ENCODE measurements around the gene HECW1.

The HECW1 gene

GRCh38 chr7:43487731-43488073 lies 375.3 kb downstream of the HECW1 start:
- no peak overlapping the region for H3K4me3 ChIP-seq (ENCODE audit: low read depth, low read length)

DNA sequence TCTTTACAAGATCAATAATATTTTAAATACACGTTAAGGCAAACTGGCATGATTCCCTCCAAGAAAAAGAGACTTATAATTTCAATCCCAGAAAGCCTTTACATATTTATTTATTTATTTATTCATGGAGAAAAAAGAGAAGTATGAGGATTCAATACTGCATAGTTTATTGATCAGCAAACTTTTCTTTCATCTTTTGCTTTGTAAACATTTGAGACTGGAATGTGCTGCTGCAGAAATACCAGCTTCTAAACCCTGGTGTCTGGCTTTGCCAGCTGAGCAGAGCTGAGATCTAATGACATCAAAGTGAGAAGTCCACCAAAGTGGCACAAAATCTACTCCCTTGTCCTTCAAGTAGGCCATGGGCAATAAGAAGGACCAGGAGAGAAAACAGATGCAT lies 376.8 kb downstream of the HECW1 start:
- H3K4me3 ChIP-seq (ENCODE audit: low read depth, low read length): no peak overlapping the region

DNA sequence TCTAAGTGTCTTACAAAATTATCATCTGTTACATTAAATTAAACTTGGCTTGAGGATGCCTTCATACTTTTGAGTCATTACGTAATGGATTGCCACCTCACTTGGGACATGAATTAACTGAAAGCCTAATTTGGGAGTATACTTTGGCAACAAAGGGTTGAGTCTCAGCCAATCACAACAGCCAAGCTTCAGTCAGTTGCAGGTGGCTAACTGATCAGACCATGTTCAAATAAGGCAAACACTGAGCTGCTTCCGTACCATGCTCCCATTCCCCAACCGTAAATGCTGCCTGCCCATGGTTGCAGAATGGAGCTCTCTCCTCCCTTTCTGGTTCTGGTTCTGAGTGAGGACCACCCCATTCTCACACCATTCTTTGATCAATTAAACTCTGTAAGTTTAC lies 377.6 kb downstream of the HECW1 start:
- no peak overlapping the region for H3K4me3 ChIP-seq (ENCODE audit: low read depth, low read length)

- no peak overlapping the region for H3K4me3 ChIP-seq (ENCODE audit: low read depth, low read length)
Observed at GRCh38 chr7:43491123-43491522, 378.7 kb downstream of the HECW1 start.

DNA sequence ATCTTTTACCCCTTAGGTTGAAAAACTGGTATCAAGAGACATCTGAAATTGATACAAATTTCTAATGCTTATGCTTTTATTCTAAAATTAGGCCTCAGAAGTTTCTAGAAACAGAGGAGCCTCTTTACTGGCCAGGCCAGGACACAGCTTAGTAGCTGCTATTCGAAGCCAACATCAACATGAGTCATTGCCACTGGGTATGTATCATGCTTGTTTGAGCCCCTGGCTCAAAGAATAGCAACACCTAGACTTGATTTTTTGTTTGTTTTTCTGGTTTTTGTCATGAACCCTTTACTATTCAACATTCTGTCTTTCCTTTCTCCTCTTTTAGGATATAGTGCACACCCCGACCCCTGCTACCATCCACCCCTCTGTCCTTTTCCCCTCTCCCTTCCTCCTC lies 379.5 kb downstream of the HECW1 start:
- H3K4me3 ChIP-seq (ENCODE audit: low read depth, low read length): no peak overlapping the region

- H3K4me3 ChIP-seq (ENCODE audit: low read depth, low read length): no peak overlapping the region
Observed at GRCh38 chr7:43492896-43493295, 380.4 kb downstream of the HECW1 start.

- no peak overlapping the region for H3K4me3 ChIP-seq (ENCODE audit: low read depth, low read length)
Observed at GRCh38 chr7:43495572-43495971, 383.1 kb downstream of the HECW1 start.

DNA sequence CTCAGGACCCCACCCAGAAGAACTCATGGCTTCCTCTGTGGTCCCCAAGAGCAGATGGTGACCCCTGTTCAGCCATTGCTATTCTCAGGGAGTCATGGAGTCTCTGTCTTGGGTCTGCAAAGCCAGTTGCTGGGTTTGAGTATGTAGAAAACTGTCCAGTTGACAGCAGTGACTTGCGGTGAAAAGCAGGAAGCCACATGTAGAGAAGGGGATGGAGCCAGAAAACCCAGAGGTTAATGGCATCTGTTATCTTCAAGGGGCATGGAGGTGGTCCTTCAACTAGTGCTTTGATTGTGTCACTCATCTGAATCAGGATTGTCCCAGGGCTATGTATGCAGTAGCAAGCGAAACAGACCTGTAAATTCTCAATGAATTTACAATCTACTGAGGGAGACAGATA lies 384.1 kb downstream of the HECW1 start:
- no peak overlapping the region for H3K4me3 ChIP-seq (ENCODE audit: low read depth, low read length)

DNA sequence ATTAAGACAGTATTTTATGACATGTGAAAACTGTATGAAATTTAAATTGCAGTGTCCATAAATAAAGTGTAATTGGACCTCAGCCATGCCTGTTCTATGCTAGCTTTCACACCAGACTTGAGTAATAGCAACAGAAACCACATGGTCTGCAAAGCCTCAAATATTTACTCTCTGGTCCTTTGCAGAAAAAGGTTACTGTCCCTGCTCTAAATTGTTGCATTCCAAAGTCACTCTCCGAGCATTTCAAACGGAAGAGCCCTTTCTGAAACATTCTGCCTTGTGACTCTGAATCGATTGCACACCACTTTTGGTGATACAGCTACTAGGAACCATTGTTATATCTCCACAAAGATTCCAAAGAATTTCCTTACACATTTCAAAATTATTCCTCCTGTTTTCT lies 389.4 kb downstream of the HECW1 start:
- no peak overlapping the region for H3K4me3 ChIP-seq (ENCODE audit: low read depth, low read length)

DNA sequence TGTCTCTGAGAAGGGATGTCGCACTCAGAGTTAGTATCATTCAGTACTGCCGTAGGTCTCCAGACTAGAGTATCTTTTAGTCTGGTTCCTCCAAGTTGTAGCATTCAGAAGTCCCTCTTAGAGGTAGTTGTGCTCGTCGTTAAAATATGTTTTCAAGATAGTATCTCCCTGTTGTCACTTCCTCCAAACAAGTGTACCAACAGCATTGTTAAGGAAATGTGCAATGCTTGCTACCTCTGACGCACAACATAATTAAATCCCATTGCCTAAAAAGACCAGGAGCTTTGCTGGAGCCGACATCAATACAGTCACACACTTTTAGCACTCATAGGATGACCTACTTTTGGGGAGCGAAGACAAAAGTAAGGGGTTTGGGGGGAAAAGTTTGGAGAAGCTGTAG lies 390.5 kb downstream of the HECW1 start:
- no peak overlapping the region for H3K4me3 ChIP-seq (ENCODE audit: low read depth, low read length)

GRCh38 chr7:43505412-43505811 lies 393.0 kb downstream of the HECW1 start:
- no peak overlapping the region for H3K4me3 ChIP-seq (ENCODE audit: low read depth, low read length)

DNA sequence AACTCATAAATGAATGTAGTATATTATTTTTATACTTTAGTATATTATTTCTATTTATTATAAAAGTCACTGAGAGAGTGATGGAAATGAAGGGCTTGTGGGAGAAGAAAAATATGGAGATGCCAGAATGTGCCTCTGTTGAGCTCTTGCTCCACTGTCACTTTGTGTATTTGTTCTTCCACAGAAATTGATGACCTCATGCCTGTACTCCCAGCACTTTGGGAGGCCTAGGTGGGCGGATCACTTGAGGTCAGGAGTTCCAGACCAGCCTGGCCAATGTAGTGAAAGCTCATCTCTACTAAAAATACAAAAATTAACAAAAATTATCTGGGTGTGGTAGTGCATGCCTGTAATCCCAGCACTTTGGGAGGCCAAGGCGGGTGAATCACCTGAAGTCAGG lies 394.0 kb downstream of the HECW1 start:
- H3K4me3 ChIP-seq (ENCODE audit: low read depth, low read length): no peak overlapping the region

GRCh38 chr7:43508461-43508860 lies 396.0 kb downstream of the HECW1 start:
- no peak overlapping the region for H3K4me3 ChIP-seq (ENCODE audit: low read depth, low read length)

- H3K4me3 ChIP-seq (ENCODE audit: low read depth, low read length): no peak overlapping the region
Observed at GRCh38 chr7:43509906-43510305, 397.5 kb downstream of the HECW1 start.

- no peak overlapping the region for H3K4me3 ChIP-seq (ENCODE audit: low read depth, low read length)
Observed at GRCh38 chr7:43511029-43511428, 398.6 kb downstream of the HECW1 start.

- H3K4me3 ChIP-seq (ENCODE audit: low read depth, low read length): no peak overlapping the region
Observed at GRCh38 chr7:43511769-43512515, 399.5 kb downstream of the HECW1 start.

DNA sequence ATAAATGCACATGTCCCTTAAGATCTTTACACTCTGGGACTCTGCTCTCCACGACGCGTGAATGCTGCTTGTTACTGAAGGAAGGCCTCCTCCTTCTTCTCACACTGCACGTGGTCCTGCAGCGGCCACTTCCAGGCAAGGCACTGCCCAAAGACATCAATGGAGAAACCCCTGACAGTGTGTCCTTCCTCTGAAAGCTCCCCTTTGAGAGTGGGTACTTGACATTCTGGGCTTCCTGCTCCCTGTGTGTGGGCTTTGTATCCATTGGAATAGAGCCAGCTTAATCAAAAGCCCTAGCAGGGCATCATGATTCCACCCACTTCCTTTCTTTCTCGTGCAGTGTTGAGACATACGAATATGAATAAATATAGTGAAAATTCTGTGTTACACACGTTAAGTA lies 400.8 kb downstream of the HECW1 start:
- no peak overlapping the region for H3K4me3 ChIP-seq (ENCODE audit: low read depth, low read length)

GRCh38 chr7:43516581-43517342 lies 404.3 kb downstream of the HECW1 start:
- H3K4me3 ChIP-seq (ENCODE audit: low read depth, low read length): no peak overlapping the region

- no peak overlapping the region for H3K4me3 ChIP-seq (ENCODE audit: low read depth, low read length)
Observed at GRCh38 chr7:43517464-43517863, 405.0 kb downstream of the HECW1 start.

DNA sequence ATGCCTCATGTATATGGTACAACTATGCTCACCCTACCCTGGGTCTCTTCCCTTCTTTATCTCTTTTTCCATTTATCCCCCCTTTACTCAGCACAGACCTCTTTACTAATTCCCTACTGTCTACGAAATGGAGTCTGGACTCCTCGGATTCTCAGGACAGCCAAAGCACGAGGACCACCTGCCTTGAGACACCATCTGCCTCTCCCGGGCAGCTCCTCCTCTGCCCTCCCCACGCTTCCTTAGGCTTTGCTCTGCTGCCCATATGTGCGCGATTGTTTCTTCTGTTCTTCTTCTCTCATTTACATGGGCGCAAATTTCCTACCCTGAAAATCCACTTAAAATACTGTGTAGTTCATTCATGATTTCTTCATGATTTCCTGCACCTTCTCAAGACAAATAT lies 407.8 kb downstream of the HECW1 start:
- no peak overlapping the region for H3K4me3 ChIP-seq (ENCODE audit: low read depth, low read length)

GRCh38 chr7:43522406-43523156 lies 410.1 kb downstream of the HECW1 start:
- H3K4me3 ChIP-seq (ENCODE audit: low read depth, low read length): no peak overlapping the region

Data from iPS-11a (cell line).